GM18499 (cell line): Measurements from ENCODE around the gene HDAC2.
"Not testable (repeated sequence)": the region's sequence is repeated elsewhere in the genome, so short reads cannot be mapped to it uniquely, and the experiment has no call there.

ENCODE experiments used
- ATAC-seq: cut with Tn5 transposase; IDR thresholded peaks from one replicate; pipeline ENCODE4 v1.9.1; 2021; ENCODE audit warnings: moderate number of reproducible peaks; ENCODE audit not compliant: insufficient read depth, unreplicated experiment

The HDAC2 gene

DNA sequence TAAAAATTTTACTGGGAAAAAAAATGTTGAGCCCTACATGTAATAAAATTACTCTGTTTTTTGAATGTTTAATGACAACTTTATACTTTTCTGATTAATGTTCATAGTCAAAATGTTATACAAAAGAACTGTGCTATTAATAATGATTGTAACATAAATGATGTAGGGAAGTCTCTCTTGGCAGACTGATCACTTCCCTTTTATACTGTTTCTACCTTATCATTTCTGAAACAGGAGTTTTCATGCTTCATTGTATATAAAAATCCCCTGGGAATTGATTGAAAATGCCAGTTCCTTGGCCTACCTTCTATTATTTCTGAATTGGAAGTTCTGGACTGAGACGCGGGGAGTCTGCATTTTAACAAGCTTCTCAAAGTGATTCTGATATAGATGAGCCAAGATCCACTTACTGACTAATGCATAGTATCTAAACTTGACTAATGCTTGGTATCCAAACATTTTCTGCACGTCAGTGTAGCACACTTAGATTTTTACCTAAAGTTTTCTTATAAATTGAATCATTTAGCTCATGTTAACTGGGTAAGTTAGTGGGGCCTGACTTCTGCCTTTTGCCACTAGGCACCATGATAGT lies 7.2 kb upstream of the HDAC2 start:
- no peak for ATAC-seq

DNA sequence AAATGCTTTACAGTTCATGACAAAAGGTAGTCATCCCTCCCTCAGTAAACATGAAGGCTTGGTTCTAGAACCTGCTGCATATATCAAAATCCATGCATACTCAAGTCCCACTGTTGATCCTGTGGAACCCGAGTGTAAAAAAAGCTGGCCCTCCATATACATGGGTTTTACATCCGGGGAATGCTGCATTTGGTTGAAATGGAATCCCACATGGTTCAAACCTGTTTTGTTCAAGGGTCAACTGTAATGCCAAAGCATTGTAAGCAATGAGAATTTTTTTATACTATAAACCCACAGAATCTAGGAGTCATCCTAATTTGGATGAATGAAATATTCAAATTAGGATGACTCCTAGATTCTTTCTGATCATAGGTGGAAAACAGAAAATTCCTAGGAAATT lies 5.9 kb upstream of the HDAC2 start:
- ATAC-seq = no peak

DNA sequence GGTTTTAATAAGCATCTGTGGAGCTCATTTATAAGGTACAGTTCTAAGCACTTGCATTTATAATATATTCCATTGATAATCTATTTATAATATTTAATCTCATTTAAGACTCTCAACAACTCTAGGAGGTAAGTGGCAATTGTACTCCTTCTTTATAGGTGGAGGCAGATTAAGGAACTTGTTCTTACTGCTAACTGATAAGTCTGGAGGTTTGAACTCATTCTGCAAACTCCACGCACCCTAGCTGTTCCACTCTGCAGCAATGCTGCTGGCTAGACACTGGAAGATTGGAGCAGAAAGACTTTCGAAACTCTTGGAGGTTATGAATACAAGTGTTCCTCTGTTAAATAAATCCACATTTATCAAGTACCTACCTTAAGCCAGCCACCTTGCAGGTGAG lies 793 bp upstream of the HDAC2 start:
- no peak for ATAC-seq

DNA sequence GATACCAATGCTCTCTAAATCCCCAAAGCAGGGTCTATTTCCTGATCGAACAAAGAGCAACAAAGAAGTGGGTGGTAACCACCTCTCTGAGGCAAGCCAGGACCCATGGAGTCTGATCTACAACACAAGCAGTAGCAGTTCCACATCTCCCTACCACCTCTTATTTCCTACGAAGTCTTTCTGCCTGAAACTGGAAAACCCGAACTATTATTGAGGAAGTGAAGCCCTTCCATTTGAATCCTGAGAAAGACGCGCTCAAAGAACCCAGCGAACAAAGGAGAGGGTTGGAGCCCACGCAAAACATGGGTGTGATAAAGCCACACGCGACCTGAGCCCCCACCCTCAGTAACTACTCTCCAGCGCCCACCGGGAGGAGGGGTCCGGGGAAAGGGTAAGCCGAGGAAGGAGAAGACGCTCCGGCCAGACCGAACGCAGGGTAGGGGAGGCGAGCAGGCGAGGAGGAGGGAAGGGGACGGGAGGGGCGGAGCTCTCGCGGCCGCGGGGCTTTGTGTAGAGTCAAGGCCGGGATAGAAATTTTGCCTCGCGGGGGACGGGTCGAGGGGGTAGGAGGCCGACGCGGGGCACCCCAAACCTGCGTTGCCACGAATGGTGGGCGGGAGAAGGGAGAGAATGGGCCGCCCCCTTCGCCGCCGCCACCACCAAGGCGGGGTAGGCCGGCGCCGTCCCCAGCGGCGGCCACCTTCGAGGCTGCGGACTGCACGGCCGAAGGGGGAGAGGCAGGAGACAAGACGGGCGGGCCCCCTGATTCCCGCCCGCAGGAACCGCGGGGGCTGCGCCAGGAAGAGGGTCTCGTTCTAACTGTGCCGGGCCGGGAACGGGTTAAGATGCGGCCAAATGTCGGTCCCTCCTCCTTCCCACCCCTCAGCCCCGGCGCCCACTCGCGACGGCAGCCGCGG lies 802 bp downstream of the HDAC2 start:
- ATAC-seq = no peak

DNA sequence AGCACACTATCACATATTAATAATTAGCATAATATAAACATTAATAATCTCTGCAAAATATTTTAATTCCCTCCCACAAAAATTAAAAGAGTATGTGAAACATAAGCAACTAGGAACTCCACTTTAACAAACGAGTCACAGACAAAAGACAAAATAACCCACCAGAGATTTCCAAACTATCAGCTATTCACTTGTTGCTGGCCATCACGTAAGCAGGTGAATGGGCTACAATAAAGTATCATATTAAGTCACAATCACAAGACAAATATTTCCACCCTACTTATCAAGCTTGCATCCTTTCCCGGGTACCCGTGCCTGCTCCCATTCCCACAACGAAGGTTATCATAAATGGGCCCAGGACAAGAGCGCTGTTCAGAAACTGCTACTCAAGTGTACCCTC lies 2.5 kb downstream of the HDAC2 start:
- no peak for ATAC-seq

DNA sequence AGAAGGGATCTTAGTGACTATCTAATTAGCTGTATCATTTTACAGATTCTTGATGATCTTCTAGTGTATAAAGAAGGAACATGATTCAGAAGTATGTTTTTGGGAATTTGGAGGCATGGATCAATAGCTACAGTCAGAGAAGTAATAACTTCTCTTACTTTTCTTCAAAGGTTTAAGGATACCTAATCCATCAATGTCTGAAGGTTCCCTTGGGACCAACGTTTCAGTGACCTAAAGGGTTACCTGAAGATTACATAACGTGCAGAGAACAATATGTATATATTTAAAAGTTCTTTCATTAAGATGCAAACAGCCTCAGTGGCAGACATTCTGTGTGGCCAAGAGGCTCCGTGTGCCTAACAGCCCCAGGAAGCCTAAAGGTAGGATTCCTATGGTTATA lies 3.2 kb downstream of the HDAC2 start:
- ATAC-seq = no peak

DNA sequence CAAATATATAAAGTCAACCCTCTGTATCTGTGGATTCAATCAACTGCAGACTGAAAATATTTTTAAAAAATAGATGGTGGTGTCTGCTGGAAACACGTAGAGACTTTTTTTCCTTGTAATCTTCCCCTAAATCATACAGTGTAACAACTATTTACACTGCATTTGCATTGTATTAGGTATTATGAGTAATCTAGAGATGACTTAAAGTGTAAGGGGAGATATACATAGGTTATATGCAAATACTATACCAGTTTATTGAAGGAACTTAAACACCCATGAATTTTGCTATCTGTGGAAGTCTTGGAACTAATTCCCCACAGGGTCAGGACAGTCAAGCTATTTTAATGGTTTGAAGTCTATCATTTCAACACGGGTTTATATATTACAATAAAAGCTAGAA lies 10.2 kb downstream of the HDAC2 start:
- ATAC-seq = peak; percentile 62

DNA sequence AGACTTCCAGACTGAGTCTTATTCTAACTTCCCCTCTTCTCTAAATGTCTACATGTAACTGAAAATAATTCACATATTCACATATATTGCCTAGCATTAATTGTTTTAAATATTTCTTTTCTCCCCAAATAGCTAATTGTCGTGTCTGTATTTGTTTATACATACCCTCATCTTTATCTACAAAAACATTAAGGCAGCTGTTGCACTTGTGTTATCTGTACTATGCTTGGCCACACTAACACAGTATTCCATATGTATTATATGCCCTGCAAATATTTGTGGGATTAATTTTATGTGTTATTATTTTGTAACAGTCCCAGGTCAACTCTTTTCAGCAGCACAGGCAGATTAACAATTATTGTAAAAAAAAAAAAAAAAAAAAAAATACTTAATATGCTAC lies 11.7 kb downstream of the HDAC2 start:
- no peak for ATAC-seq

DNA sequence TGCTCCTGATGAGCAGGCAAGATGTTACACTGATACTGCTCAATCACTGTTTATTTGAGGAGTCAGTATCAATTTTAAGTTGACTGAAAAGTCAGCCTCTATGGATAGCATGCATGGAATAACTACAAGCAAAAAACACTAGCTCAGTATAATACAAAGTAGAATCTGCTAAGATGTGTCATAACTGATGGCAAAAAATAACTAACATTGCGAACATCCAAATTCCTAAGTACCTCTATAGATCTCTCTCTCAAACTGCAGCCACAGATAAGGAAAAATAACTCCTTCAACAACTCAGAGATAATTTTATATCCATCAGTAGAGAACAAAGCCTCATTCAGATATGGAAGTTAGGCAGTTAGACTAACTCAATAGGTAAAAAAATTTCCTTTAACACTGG lies 16.3 kb downstream of the HDAC2 start:
- no peak for ATAC-seq

DNA sequence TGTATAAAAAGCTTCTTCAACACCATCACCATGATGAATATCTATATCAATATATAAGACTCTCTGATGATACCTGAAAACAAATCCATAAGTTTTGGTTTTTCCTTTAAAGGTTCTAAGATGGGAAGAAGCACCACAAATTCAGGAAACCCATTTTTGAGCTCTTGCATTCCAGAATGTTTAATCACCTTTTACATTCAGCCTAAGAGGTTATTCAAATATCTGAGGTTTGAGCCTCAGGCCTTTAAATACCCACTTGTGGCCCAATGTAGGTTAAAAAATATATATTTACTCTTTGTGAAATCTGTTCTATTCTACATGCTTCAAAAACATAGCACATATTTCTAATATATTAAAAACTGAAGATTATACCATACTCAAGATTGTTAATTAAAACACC lies 17.6 kb downstream of the HDAC2 start:
- no peak for ATAC-seq

DNA sequence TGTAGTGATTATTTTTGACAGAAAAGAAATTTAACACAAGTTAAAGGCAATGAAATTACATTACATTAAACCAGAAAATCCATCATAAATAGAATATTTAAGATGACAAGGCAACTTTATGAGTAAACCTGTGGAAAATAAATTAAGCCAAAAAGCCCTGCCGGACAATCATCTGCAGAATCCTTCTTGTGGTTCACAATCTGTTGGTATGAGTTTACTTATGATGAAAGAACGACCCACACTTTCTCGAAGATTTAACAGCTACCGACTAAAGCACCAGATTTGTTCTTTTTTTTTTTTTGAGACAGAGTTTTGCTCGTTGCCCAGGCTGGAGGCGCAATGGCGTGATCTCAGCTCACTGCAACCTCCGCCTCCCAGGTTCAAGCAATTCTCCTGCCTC lies 21.4 kb downstream of the HDAC2 start:
- ATAC-seq = no peak

DNA sequence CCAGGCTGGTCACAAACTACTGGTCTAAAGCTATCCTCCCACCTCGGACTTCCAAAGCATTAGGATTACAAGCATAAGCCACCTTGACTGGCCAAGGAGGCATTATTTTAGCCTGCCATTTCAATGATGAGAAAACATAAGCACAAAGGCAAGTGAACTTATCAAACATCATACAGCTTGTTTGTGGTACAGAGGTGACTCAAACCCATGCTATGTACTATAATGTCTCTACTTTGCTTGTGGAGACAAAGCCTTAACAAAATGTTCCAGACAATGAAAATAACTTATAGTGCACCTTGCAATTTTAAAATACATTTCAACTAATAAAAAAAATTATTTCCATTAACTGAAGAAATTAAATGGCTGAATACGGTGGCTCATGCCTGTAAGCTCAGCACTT lies 26.2 kb downstream of the HDAC2 start:
- ATAC-seq = no peak

DNA sequence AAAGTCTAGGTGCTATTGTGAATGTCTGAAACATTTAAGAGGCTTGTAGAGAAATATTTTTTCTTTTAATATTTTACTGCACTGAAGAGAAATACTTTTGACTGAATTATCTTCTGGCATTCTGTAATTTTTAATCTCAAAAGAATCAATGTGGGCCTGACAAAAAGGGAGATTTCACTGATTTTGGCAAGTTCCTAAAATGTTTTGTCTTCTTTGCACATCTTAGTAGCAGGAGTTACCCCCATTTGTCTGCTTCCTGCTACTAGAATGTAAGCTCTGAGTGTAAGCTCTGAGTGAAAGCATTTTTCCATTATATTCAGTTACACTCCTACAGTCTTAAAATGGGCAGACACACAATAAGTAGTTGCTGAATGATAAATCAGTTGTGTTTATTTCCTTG lies 31.1 kb downstream of the HDAC2 start:
- ATAC-seq = no peak

DNA sequence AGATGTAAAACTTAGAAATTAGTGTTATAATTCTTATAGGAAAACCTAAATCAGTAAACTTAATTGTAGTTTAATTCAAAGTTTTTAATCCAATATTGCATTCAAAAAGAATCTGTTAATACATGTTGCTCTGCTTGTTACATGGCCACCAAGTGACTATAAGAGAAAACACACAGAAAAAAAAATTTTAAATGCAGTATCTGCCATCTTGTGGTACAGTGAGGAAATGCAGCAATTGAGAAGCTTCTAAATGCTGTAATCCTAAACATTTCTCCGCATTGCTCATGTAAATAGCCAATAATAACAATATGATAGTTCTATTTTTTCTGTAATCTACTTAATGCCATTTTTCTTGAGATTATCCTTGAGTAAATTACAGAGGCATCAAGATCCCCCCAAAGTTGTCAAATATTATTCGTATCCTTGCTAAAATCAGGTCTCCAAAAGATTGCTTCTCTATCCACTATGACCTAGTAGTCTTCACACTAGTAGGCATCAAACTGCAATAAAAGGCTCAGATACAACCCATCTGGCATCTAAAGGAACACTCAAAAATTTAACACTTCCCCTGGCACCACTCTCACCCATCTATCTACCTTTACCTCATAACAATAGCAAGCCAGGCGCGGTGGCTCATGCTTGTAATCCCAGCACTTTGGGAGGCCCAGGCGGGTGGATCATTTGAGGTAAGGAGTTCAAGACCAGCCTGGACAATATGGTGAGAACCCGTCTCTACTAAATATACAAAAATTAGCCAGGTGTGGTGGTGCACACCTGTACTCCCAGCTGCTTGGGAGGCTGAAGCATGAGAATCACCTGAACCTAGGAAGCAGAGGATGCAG lies 34.6 kb downstream of the HDAC2 start:
- peak; percentile 90 for ATAC-seq

DNA sequence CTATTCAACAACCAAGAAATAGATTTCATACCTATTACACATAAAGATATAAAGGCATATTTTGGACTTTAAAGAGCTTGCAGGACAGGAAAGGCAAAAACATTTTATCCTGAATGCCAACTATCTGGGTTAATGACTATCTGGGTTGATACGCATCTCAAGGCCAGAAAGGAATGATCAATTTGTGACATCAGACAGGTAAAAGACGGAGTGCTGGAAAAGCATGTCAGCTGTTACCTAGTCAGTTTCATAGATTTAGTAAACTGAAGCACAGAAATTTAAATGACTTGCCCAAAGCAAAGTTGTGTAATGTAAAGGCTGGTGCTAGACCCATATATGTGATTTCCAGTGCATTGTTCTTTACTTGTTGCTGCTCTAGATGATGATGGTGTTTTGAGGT lies 36.8 kb downstream of the HDAC2 start:
- no peak for ATAC-seq

DNA sequence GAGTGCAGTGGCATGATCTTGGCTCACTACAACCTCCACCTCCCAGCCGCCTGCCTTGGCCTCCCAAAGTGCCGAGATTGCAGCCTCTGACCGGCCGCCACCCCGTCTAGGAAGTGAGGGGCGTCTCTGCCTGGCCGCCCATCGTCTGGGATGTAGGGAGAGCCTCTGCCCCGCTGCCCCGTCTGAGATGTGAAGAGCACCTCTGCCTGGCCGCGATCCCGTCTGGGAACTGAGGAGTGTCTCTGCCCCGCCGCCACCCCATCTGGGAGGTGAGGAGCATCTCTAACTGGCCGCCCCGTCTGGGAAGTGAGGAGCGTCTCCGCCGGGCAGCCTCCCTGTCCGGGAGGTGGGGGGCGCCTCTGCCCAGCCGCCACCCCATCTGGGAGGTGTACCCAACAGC lies 39.0 kb downstream of the HDAC2 start:
- ATAC-seq = not testable (repeated sequence)

DNA sequence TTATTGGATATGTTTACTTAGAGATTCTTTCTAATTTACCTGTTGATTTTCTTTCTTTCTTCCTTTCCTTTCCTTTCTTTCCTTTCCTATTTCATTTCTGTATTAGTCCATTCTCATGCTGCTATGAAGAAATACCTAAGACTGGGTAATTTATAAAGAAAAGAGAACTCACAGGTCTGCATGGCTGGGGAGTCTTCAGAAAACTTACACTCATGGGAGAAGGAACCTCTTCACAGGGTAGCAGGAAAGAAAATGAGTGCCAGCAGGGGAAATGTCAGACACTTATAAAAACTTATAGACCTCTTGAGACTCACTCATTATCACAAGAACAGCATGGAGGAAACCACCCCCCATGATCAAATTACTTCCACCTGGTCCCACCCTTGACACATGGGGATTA lies 40.8 kb downstream of the HDAC2 start:
- no peak for ATAC-seq

DNA sequence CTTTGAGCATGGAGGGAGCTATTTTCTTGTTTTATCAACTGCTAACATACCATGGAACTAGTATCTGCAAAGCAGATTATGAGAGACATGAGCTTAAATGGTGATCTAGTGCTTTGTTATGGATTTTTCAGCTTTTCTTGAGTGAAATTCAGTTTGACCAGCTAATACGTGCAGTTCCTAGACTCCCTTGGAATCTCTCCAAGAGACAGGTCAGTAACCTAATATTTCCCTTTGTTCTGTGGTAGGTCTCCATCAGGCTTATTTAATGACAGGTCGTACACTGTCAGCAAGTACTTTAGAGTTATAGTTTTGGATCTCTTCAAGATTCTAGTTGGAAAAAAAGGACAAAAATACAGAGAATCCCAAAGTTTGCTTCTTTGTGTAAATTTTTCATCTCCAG lies 43.9 kb downstream of the HDAC2 start:
- no peak for ATAC-seq

DNA sequence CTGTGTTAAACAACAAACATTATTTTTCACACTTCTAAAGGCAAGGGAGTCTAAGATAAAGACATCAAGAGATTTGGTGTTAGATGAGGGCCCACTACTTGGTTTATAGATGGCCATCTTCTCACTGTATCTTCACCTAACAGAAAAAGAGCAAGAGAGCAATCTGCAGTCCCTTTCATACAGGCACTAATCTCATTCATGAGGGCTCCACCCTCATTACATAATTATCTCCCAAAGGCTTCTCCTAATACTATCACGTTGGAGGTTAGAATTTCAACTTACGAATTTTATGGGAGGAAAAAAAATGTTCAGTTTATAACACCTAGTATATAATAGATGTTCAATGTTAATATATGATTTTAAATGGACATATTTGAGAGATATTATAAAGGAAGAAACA lies 45.6 kb downstream of the HDAC2 start:
- ATAC-seq = no peak

DNA sequence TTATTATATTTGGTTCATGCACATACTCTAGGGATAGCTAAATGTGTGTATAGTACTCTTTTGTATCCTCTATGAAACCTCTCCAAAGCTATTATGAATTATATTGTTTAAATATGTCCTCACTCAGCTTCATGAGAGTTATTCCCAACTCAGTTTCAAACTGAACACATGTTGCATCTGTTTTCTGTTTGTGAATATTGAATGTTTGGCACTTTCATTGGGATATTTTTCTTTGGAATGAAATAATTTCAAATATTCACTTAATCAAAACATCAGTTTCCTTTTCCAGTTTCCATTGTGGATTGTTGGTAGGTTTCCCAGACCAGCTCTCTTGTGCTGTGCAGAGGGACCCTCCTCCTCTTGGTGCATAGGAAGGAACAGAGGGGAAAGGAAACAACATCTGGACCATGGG lies 46.6 kb downstream of the HDAC2 start:
- no peak for ATAC-seq

DNA sequence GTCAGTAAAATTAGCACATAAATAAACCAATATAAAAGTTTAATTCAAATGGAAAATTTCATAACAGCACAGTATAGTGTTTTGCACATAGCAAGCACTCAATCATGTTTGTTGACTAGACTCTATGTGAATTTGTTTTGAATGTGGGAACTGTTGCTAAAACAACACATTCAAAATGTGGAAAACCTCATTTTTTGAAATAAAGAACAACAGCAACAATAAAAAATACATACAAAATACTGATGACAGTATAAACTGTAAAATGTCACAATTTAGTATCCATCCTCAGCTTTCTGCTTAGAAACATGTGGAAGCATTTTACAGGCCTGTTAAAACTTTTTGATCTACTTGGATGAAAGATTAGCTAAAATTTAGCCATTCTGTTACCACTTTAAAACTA lies 47.4 kb downstream of the HDAC2 start:
- ATAC-seq = no peak
